GM21367 (cell line): ENCODE results near the gene OR6C4.
"Not testable (repeated sequence)": the region's sequence is repeated elsewhere in the genome, so short reads cannot be mapped to it uniquely, and the experiment has no call there.

Source experiments
- ATAC-seq: cut with Tn5 transposase; IDR thresholded peaks from one replicate; pipeline ENCODE4 v1.9.1; 2021; ENCODE audit not compliant: unreplicated experiment

Gene OR6C4

DNA sequence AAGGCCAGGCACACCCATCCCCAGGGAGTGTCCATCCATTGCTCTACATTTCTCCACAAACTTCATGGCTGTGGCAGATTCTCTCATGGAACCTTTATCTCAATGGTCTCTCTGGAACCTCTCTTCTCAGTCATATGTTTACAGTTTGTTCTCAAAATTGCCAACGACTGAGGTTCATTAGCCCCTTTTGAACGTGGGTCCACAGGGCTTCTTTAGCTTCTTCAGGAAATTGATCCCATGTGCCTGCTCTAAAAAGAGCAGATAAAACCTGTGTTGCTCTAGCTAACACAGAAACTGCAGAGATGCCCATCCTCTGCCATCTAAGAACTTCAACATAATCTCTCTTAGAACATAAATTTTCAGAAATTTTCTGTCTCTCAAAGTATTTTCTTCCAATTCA lies at the start of gene OR6C4:
OR6C4 (plus strand) TSS at position 301 of the 400 bp plus-strand sequence. CDS start 1,625 bp downstream, outside the sequence.
- no peak for ATAC-seq

DNA sequence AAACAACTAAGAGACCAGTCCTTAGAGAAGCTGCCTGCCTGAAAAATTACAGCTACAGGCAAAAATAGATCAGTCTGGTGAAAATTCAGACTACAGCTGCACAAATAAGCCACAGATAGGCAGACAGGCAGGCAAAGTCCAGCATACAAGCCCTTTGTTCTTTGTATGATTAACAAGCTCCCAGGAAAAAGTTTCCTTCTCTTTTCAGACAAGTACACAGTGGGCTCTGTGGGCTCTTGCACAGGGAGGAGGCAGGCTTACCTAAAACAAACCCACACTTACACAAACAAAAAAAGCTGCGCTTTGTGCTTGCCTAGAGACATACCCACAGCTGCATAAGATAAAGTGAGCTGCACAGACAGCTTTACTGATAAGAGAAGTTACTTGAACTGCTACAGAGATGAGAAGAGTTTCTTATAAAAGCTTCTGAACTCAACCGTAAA lies 49.6 kb upstream of the OR6C4 start:
- ATAC-seq, result no peak

DNA sequence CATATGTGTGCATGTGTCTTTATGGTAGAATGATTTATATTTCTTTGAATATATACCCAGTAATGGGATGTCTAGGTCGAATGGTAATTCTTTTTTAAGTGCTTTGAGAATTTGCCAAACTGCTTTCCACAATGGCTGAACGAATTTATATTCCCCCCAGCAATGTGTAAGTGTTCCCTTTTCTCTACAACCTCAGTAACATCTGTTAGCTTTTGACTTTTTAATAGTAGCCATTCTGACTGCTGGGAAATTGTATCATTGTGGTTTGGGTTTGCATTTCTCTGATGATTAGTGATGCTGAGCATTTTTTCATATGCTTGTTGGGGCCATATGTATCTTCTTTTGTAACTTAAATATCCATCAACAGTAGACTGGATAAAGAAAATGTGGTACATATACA lies 47.8 kb upstream of the OR6C4 start:
- no peak for ATAC-seq

DNA sequence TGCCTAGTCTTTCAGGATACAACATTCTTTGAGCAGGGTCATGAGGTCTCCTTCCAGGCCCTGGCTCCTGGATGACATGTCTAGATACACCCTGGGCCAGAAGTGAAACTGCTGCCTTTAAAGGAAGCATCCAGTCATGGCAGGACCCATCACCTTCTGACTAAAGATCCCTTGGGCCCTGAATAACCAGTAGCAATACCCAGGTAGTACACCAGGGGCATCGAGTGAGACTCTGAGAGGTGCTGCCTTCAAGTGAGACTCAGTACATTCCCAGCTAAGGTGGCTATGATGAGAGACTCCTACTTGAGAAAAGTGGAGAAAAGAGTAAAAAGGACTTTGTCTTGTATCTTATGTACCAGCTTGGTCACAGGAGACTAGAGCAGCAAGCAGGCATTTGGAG lies 33.7 kb upstream of the OR6C4 start:
- ATAC-seq, result no peak

DNA sequence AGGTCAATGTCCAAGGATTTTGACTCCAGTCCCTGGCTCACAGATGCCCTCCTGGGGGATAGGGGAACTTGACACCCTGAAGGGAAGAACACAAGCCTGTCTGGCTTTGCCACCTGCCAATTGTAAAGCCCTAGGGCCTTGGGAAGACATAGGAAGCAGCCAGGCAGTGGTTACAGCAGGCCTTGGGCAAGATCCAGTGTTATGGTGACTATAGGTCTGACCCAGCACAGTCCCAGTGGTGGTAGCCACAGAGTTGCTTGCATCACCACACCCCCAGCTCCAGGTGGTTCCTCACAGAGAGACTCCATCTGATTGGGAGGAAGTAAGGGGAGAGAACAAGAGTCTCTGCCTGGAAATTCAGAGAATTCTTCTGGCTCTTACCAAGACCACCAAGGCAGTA lies 33.0 kb upstream of the OR6C4 start:
- ATAC-seq, result no peak

DNA sequence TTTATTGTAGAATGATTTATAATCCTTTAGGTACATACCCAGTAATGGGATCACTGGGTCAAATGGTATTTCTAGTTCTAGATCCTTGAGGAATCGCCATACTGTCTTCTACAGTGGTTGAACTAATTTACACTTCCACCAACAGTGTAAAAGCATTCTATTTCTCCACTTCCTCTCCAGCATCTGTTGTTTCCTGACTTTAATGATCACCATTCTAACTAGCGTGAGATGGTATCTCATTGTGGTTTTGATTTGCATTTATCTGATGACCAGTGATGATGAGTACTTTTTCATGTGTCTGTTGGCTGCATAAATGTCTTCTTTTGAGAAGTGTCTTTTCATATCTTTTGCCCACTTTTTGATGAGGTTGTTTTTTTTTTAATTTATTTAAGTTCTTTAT lies 1.2 kb upstream of the OR6C4 start:
- not testable (repeated sequence) for ATAC-seq

DNA sequence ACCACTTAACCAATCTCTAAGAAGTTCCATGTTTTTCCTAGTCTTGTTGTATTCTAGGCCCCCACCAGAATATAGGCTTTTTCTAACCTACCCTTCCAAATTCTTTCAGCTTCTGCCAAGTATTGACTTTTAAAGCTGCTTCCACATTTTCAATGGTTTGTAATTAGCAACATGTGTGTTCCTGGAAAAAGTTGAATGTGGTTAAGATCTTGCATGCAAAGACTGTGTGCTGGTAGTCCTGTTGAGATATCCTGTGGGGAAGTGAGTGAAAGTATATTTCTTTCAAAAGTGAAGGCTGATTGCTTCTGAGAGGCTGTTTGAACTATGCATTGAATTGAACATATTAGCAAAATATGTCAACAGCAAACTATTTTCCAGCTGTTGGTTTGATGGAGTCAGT lies 646 bp upstream of the OR6C4 start:
- no peak for ATAC-seq

DNA sequence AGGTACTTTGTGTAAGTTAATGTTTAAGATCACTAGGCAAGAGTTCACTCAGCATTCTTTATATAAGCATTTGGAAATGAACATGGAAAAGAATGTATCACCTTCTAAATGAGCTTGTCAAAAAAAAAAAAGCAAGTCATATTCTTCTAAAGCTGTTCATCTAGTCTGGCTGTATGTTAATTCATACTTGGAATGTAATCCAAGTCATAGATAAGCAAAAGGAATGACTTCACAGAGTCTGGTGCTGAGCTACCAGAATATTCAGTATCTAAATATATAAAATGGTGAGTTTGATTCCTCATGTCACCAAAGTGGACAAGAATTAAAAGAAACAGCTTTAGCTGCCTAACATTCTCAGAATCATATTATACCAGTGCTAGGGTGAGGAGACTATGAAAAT lies 4.9 kb downstream of the OR6C4 start:
- ATAC-seq, result no peak

DNA sequence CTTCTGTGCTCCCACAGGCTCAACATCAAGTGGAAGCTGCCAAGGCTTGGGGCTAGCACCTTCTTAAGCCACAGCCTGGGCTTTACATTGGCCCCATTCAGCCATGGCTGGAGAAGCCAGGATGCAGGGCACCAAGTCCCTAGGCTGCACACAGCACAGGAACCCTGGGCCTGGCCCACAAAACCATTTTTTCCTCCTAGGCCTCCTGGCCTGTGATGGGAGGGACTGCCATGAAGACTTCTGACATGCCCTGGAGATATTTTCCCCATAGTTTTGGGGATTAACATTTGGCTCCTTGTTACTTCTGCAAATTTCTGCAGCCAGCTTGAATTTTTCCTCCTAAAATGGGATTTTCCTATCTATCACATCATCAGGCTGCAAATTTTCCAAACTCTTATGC lies 20.7 kb downstream of the OR6C4 start:
- not testable (repeated sequence) for ATAC-seq

DNA sequence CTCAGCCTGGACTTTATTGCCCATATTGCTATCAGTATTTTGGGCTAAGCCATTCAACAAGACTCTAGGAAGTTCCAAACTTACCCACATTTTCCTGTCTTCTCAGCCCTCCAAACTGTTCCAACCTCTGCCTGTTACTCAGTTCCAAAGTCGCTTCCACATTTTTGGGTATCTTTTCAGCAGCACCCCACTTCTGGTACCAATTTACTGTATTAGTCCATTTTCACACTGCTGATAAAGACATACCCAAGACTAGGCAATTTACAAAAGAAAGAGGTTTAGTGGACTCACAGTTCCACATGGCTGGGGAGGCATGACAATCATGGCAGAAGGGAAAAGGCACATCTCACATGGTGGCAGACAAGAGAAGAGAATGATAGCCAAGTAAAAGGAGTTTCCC lies 21.3 kb downstream of the OR6C4 start:
- ATAC-seq, result not testable (repeated sequence)

DNA sequence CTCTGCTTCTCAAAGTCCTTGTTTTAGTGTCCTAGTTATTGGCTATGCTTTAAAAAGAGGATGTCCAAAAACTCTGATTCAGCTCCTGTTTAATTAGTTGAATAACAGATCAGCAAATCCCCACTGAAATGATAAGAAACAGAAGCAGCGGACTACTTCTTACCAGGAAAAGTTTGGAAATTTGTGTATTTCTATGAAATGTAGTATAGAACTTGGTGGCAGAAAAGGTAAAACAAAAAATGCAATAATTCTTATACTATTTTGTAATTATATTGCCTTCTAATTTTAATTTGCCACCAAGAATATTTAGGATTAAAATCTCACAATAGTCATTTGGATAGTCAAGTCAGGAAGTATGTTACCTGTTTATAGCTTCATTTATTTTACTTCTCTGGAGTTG lies 22.8 kb downstream of the OR6C4 start, which contains the start of gene OR2AP1:
OR2AP1 (plus strand) TSS at position 301 of the 400 bp plus-strand sequence. CDS start 1,947 bp downstream, outside the sequence.
- no peak for ATAC-seq

DNA sequence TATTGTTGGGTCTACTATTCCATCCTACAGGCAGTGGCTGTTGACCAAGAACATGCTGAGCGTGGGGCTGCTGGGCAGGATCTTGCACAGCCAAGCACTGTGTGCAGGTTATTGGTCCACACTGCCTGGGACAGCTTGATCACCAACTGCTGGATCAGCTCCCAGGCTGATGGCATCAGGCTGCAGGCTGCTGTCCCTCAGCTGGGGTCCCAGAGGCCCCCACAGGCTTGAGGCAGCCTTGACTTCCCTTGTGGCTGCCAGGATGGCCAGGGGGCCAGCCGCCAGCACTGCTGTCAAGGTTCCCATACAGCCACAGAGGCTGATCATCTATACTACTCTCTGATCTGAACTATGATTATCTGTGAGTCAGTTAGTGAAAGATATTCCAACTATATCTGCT lies 32.7 kb downstream of the OR6C4 start:
- no peak for ATAC-seq

DNA sequence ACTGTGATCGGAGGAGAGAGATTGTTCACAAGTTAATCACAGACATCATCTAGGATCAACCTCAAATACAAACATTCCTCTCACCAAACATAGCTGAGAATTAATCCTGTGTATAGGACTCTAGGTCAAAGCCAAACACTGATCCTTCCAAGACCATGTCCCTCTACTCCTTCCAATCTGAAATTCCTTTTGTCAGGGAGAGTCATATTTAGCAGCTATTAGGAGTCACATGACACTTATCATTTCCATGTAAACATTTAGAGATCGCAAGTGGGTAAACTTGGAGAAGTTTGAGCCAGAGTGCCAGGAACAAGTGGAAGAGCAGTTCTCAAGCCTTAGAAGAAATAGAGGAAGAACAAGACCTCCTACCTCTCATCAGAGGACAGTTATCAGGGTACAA lies 36.4 kb downstream of the OR6C4 start:
- ATAC-seq, result no peak

DNA sequence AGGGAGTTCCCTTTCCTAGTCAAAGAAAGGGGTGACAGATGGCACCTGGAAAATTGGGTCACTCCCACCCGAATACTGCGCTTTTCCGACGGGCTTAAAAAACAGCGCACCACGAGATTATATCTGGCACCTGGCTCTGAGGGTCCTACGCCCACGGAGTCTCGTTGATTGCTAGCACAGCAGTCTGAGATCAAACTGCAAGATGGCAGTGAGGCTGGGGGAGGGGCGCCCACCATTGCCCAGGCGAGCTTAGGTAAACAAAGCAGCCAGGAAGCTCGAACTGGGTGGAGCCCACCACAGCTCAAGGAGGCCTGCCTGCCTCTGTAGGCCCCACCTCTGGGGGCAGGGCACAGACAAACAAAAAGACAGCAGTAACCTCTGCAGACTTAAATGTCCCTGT lies 40.8 kb downstream of the OR6C4 start:
- not testable (repeated sequence) for ATAC-seq
